Stimulated activated CD8-positive, alpha-beta memory T cell treated with anti-CD3 and anti-CD28 coated beads, Interleukin-2, amount 100 ng/mL, for 1 hour (primary cell): ENCODE data around the gene DHX9.
"Not testable (repeated sequence)": the region's sequence is repeated elsewhere in the genome, so short reads cannot be mapped to it uniquely, and the experiment has no call there.

Experiments
- DNase-seq, 2 donors: peaks; one replicate each; pipeline ENCODE4 v3.0.0-alpha.2; 2020; ENCODE audit warnings: low read depth in 2 of 2

DHX9 gene

DNA sequence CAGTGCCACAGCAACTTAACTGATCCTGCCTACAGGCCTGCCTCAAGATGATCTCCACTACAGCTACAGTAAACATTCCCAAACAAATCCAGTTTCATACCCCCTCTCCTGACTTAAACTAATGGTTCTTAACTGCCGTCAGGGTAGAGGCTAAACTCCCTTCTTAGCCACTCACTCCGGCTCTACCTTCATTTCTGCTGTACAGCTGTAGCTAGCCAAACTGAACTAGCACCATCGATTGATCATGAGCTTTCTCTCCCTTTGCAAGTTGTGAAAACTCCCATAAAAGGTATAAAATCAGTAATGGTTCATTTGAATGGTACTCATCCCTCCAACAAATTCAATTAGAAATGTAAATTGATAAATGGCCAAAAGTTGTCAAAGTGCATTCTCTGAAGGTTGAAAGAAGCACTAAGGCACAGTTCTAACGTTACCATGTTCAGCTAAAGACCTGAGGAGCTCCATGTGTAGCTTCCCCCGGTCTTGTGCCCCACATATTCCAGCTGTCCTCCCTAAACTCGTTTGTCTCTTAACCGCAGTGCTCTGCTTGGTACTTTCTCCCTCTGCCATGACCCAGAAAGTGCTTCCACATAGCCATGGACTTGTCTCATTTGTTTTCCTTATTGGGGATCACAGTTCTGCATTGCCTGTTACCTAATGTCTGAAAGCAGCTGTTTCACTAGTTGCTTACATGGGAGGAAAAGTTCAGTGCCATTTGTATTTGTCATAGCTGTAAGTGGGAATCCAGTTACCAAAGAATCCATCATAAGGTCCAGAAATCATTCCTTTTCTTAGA lies 49.8 kb downstream of the DHX9 start:
- no peak for DNase-seq

DNA sequence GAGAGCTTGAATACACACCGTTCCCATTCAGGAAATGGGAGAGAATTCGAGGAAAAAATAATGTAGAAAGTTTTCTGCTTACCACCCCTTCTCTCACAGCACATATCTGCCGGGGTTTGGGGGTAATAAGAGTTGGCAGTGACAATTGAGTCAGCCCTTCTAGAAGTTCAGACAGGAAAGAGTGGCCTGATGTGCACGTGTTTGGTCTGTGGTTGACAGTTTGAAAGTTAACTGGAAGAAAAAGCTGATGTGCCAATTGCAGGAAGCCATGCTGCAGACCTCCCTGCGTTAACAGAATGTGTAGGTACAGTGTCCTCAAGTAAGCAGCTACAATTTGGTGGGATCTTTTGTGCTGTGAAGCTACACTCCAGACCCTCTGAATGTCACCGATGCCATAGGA lies 50.9 kb downstream of the DHX9 start:
- DNase-seq, result no peak

DNA sequence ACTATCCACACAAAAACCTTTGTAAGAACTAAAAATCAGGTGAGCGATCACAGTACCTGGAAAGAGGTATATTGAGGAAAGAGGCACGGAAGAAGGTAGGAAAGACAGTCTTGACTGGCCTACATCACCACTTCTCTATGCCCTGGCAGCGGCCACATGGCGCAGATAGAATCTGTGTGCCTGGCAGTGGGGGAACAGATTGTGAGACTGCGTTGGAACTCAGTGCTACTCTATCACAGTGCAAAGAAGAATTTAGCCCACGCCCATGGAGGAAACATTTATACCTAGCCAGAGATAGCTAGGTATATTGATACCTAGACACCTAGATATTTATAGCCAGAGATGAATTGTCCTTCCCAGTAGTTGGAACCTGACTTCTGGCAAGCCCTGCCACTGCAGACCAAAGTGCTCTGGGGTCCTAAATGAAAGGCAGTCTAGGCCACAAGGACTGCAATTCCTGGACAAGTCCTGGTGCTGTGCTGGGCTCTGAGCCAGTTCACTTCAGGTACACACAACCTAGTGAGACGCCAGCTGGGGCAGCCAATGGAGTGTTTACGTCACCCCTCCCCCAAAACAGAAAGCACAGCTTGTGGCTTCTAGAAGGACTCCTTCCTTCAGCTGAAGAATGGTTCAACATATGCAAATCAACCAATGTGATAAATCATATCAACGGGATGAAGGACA lies 51.9 kb downstream of the DHX9 start:
- DNase-seq, result no peak

DNA sequence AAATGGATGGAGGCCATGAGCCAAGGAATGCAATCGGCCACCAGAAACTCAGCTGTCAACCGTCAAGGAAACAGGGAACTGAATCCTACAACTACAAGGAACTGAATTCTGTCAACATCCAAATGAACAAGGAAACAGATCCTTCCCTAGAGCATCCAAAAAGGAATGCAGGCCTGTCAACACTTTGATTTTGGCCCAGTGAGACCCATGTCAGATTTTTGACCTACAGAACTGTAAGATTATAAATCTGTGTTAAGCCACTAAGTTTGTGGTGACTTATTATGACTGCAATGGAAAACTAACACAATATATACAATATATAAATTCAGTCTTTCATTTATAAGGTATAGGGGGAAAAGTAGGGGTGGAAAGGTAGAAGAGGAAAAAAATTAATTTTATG lies 58.5 kb downstream of the DHX9 start:
- no peak for DNase-seq

DNA sequence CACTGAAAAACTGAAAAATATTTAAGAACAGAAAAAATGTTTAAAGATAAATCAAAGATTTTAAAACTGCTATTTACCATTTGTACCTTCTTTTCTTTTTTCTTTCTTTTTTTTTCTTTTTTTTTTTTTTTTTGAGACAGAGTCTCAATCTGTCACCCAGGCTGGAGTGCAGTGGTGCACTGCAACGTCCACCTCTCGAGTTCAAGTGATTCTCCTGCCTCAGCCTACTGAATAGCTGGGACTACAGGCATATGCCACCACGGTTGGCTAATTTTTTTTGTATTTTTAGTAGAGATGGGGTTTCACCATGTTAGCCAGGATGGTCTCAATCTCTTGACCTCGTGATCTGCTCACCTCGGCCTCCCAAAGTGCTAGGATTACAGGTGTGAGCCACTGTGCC lies 62.8 kb downstream of the DHX9 start:
- DNase-seq, result not testable (repeated sequence)

DNA sequence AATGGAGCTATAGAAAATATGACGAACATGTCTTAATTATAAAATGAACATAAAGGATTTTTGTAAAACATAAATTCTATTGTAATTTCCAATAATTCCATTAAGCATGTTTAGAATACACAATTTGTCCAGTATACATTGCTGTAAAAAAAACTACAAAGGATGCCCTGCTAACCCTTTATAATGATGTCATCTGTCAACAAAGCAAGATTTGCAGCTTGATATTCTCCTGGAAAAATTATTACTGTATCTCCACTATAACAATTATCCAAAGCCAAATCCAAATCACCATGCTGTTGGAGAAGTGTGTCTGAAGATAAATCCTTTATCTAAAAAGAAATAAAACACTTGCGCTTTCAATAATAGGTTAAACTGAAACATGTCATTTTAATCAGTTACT lies 66.2 kb downstream of the DHX9 start:
- DNase-seq, result no peak

DNA sequence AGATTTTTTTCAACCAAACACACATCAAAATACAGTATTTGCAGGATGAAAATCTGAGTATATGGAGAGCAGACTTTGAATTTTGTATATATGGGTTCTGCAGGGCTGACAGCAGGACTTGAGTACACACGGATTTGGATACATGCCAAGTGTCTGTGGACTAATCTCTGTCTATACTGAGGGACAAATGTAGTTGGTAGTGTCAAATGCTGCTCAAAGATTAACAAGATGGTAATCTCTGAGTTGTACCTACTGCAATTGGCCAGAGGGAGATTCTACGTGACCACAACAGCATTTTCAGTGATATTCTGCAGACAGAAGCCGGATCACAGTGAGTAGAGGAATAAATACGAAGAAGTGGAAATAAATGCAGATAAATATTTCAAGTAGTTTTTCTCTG lies 70.4 kb downstream of the DHX9 start:
- no peak for DNase-seq

DNA sequence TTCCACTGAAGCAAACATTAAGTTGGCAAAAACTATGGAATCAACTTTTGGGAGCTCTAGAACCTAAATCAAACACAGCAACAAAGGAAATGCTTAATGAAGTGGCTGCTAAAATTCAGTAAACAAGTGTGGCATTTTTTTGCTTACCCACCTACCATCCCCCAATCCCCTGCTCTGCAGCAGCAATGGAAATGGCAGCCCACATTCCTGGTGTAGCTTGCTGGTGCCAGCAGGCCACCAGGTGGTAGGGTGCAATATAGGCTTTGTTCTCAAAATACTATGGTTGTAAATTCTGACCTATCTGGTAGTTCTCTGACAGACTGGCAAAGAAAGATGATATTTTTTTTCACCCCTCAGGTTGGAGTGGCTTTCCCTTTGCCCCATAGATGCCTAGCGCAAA lies 71.0 kb downstream of the DHX9 start:
- no peak for DNase-seq

DNA sequence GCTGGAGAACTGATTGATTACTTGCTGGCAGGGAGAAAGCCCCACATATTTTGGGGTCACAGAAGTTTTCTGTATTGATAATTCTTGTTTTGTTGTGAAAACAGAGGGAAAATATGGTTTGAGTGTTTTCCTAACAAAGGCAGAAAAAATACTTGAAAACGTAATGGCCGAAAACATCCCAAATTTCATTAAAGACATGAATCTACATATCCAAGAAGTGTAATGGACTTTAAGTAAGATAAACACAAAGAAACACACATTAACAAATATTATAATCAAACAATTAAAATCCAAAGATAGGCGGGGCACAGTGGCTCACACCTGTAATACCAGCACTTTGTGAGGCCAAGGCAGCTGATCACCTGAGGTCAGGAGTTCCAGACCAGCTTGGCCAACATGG lies 74.3 kb downstream of the DHX9 start:
- no peak for DNase-seq

DNA sequence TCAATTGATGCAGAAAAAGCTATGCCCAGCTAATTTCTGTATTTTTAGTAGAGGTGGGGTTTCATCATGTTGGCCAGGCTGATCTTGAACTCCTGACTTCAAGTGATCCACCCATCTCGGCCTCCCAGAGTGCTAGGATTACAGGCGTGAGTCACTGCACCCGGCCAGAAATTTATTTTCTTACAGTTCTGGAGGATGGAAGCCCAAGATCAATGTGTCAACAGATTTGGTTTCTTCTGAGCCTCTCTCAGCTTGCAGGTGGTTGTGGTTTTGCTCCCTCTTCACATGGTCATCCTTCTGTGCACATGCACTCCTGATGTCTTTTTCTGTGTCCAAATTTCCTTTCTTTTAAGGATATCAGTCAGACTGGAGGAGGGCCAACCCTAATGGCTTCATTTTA lies 78.2 kb downstream of the DHX9 start:
- no peak for DNase-seq

DNA sequence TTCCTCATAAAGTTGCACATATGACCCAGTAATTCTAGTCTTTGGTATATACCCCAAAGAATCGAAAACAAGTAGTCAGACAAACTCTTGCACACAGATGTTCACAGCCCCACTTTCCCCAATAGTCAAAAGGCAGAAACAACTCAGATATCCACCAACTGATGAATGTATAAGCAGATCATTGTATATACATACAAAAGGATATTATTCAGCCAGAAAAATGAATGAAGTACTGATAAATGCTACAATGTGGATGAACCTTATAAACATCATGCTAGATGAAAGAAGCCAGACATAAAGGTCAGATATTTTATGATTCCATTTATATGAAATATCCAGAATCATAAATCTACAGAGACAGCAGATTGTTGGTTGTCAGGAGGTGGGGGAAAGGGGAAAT lies 86.5 kb downstream of the DHX9 start:
- DNase-seq, result no peak

DNA sequence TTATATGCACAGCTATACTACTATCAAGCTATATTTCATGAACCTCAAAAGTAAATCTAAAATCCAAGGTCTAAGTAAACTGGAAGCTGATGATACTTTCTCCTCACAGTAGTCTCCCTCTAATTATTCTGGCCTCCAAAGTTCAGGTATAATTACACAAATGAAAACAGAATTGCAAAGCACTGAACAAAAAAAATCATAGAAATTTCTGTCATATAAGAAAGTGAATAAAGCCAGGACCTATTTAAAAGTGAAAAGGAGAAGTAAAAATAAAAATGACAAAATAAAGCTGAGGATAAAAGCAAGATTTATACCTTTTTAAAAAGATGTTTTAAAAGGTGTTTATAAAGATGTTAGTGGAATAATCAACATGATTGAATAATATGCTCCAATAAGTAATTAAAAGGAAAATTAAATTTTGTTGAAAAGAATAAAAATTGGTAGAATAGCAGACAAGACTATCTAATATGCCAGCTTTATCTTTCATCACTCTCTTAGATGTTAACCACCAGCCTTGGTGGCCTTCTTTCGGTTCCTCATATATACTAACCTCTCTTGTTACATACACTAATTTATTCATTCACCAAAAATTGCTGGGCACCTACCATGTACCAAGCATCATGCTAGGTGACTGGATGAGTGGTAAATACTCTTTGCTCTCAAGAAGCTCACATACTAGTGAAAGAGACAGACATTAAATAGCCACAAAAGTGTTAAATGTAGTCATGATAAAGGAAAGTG lies 88.7 kb downstream of the DHX9 start:
- DNase-seq, result no peak

DNA sequence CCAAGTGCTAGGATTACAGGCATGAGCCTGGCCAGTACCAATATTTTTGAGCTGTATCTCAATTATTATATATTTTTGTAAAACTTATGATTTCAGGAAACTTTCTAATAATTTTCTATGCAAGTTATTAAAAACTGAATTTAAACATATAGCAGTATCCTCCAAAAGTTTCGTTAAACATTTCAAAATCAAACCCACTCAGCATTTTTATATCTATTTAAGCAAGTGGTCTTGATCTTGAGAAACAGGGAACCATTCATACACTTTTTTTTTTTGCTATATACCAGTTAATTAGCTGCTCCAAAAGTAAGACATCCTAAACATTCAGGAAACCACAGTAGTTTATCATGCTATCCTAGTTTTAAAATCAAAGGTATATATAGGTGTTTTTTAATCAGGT lies 91.8 kb downstream of the DHX9 start:
- DNase-seq, result no peak

DNA sequence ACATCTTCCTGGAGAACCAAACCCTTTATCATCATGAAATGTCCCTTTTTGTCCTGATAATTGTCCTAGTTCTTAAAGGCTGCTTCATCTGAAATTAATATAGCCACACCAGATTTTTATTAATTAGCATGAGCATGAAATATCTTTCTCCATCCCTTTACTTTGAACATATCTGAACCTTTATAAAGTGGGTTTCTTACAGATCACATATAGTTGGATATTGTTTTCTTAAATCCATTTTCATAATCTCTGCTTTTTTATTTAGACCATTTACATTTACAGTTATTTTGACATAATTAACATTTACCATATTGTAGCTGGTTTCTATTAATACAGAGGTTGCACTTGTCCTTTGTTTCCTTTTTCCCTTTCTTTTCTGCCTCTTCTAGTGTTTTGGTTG lies 96.6 kb downstream of the DHX9 start:
- DNase-seq, result no peak
